Neural cell (in vitro differentiated cells): ENCODE measurements around the gene TMBIM6.

ENCODE experiments used
- CTCF ChIP-seq: fragments of 450-650 bp; IDR thresholded peaks from 2 replicates; pipeline ENCODE4 v1.5.1; 2014; ENCODE audit warnings: antibody characterized with exemption, mild to moderate bottlenecking, moderate library complexity; ENCODE audit not compliant: poor library complexity, severe bottlenecking
- POLR2AphosphoS5 ChIP-seq: IDR thresholded peaks from 2 replicates; pipeline ENCODE4 v1.6.1; 2012
- SMC3 ChIP-seq: fragments of 450-650 bp; conservative IDR thresholded peaks from 2 replicates; pipeline ENCODE4 v1.6.1; 2014; ENCODE audit warnings: antibody characterized with exemption, mild to moderate bottlenecking, moderate library complexity; ENCODE audit not compliant: poor library complexity
- TF ChIP-seq, protein P1 (sequence below): IDR thresholded peaks from 2 replicates; pipeline ENCODE4 v1.6.1; 2012; ENCODE audit warnings: borderline replicate concordance

GRCh38 chr12:49793620-49794019, 52.3 kb downstream of the TMBIM6 start:
- TF ChIP-seq SMC3 (no peak), CTCF (no peak), POLR2AphosphoS5 (no peak)
- TF ChIP-seq, protein P1, sequence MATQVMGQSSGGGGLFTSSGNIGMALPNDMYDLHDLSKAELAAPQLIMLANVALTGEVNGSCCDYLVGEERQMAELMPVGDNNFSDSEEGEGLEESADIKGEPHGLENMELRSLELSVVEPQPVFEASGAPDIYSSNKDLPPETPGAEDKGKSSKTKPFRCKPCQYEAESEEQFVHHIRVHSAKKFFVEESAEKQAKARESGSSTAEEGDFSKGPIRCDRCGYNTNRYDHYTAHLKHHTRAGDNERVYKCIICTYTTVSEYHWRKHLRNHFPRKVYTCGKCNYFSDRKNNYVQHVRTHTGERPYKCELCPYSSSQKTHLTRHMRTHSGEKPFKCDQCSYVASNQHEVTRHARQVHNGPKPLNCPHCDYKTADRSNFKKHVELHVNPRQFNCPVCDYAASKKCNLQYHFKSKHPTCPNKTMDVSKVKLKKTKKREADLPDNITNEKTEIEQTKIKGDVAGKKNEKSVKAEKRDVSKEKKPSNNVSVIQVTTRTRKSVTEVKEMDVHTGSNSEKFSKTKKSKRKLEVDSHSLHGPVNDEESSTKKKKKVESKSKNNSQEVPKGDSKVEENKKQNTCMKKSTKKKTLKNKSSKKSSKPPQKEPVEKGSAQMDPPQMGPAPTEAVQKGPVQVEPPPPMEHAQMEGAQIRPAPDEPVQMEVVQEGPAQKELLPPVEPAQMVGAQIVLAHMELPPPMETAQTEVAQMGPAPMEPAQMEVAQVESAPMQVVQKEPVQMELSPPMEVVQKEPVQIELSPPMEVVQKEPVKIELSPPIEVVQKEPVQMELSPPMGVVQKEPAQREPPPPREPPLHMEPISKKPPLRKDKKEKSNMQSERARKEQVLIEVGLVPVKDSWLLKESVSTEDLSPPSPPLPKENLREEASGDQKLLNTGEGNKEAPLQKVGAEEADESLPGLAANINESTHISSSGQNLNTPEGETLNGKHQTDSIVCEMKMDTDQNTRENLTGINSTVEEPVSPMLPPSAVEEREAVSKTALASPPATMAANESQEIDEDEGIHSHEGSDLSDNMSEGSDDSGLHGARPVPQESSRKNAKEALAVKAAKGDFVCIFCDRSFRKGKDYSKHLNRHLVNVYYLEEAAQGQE, result no peak
